NT2/D1 (cell line): ENCODE results near the gene CTNS.

ENCODE experiments used
- SUZ12 ChIP-seq: IDR thresholded peaks from 2 replicates; pipeline ENCODE4 v1.6.1; 2011; ENCODE audit not compliant: insufficient read length, insufficient read depth; ENCODE audit errors: extremely low read depth
- YY1 ChIP-seq: IDR thresholded peaks from 2 replicates; pipeline ENCODE4 v1.6.1; 2011; ENCODE audit not compliant: insufficient read length, insufficient read depth

DNA sequence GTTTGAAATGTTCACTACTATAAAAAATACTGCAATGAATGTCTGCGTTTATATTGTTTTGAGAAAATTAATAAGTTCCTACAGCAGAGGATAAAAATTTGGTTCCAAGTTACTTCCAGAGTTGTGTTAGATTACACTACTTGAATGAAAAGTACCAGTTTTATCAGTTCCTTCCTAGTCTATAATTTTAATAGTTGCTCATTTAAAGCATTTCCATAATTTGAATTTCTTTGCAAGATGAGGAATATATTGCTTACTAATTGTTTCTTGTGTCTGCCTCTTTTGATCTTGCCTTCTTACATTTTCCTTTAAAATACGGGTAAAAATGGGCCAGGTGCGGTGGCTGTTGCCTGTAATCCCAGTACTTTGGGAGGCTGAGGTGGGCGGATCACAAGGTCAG is 36.0 kb downstream of the CTNS start:
- TF ChIP-seq YY1 (no peak), SUZ12 (no peak)
